Measurements from ENCODE around the gene NLGN1.

DNA sequence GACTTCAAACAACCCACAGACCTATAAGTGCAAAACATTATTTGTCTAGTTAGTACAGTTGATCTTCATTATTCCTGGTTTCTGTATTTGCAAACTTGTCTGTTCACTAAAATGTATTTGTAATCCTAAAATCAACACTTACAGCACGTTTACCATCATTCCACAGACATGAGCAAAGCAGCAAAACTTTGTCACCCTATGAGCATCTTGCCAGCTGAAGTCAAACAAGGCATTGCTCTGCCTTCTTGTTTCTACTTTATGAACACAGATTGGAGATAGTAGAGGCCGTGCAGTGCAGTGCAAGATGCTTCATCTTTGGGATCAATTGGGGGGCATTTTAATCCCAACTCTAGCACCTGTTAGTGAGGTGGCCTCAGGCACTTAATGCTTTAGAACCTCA lies 202.1 kb downstream of the NLGN1 start:
- TF ChIP-seq, protein P1, sequence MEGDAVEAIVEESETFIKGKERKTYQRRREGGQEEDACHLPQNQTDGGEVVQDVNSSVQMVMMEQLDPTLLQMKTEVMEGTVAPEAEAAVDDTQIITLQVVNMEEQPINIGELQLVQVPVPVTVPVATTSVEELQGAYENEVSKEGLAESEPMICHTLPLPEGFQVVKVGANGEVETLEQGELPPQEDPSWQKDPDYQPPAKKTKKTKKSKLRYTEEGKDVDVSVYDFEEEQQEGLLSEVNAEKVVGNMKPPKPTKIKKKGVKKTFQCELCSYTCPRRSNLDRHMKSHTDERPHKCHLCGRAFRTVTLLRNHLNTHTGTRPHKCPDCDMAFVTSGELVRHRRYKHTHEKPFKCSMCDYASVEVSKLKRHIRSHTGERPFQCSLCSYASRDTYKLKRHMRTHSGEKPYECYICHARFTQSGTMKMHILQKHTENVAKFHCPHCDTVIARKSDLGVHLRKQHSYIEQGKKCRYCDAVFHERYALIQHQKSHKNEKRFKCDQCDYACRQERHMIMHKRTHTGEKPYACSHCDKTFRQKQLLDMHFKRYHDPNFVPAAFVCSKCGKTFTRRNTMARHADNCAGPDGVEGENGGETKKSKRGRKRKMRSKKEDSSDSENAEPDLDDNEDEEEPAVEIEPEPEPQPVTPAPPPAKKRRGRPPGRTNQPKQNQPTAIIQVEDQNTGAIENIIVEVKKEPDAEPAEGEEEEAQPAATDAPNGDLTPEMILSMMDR (IDR thresholded peaks at IDR 0.05): no peak
- TF ChIP-seq POLR2A (IDR thresholded peaks at IDR 0.05): no peak

Measured in heart left ventricle (tissue), 13 donors.